GM10847 (cell line): ENCODE measurements around the gene RPL26.

Source experiments
- POLR2A ChIP-seq: IDR thresholded peaks from 2 replicates; pipeline ENCODE4 v1.6.1; 2011; ENCODE audit not compliant: insufficient read length; ENCODE audit errors: extremely low read depth

The RPL26 gene

DNA sequence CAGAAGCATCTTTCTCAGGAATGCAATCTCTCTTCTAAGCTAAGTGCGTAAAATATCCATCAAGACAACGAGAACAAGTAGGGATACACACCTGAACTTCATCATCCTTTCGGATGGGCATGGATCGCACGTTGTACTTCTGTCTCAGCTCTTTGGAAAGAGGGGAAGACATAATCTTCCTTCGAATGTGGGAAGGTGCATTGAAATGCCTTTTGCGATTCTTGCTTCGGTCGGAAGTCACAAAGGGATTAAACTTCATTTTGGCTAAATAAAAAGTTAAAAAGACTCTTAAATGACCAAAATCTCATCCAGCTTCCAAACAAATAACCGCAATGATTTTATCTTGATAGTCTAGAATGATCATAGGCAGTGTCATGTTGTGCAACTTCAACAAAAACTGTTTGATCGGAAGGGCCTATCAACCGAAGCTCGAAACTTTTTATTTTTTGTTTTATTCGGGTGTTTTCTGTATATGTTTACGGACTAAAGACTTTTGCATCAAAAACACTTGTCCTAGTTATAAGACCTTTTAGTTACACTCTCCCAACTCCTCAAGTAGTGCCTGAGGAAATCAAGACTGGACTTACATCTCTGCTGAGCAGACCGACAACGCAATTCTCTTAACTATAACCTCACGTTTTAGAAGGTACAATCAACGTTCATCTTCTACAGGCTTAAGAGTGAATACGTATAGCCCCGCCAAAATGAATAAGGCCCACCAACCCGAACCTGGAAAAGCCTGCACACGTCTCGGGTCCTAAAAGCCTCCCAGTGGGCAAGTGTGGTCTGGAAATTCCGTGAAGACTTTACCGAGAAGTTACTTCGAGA lies 727 bp downstream of the RPL26 start:
- TF ChIP-seq POLR2A: no peak

DNA sequence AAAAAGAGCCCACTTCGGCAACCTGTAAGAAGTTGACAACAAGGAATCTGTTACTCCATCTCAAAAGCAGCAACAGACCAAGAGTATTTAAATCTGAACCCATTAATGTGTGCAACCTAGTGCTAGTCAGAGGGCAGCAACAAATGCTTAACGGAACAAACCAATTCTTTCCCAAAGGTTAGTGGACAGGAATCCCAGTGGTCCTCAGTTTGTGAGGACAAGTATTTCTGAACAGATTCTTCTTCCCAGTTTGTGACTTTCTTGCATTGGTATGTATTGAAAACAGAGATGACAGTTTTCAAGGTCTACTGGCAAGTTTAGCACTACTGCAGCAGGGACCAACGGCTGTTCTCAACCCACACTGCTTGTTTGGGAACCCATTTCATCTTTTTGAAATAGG lies 2.9 kb downstream of the RPL26 start:
- no peak for TF ChIP-seq POLR2A

DNA sequence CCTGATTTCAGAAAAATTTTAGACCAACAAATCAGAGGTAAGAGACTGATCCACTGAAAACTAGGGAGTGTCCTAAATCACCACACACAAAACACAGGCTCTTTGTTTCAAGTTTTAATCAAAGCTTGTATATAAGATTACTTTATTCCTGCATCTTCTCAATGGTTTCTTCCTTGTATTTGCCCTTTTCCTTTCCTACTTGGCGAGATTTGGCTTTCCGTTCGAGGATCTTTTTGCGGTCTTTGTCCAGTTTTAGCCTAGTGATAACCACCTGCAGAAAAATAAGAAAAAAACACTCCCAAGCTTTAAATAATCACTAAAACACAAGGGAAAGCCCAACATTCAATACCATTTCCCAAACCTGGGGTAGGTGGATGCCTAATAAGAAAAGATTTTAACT lies 5.6 kb downstream of the RPL26 start:
- TF ChIP-seq POLR2A: no peak

DNA sequence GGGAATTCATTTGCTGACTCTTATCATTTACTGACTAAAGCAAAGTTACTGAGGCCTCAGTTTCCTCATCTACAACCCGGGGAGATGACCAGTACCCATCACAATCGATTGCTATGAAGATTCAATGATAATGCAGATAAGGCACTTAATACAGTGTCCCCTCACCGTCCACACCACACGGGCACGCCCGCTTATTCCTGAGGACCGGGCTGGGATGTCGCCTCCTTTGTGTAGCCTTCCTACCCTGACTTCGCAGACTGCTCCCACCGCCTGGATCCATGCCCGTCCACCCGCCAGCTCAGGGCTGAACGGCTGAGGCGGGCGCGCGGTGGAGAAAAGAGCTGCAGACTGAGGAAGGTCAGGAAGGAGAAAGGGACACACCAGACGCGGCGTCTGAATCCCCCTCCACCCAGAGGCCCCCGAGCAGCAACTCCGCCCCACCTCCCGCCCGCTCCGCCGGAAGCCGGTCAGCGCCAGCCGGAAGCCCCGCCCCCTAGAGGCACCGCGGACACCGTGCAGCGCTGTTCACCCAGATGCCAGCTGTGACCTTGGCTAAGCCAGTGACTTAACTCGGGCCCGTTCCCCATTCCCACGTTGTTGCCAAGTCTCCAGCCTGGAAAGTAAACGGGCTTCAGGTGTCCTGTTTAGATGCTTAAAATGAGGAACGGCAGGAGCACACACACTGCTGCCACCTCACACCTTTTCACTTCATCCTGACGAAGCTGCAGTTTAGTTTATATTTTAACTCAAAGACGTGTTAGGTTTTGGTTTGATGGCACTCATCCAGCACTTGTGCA lies 6.5 kb downstream of the RPL26 start, which contains the start of gene KRABD2:
Gene KRABD2 (minus strand): TSS at position 434 of the 797 bp plus-strand sequence.
- peak; percentile 57 for TF ChIP-seq POLR2A

DNA sequence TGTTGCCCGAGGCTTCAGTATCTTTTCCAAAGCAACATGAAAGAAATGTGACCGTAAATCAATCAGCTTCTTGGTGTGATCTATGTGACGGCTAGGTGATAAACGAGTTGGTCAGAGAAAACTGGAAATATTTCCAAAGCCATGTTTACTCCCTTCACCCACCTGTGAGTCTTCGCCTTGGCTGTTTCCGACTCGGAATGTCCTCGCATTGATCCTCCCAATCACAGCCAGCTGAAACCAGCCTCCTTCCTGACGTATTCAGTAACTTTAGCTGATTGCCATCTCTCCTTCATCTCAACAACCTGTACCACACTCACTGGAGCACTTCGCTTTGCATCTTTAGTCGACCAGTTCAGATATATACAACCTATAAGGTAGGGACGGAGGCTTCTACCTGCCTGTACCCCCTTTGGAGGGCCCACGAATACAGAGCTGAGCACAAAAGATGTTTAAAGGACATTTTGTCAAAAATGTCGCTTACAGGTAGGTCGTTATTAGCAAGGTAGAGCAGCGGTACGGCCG lies 7.2 kb downstream of the RPL26 start:
- TF ChIP-seq POLR2A: no peak

DNA sequence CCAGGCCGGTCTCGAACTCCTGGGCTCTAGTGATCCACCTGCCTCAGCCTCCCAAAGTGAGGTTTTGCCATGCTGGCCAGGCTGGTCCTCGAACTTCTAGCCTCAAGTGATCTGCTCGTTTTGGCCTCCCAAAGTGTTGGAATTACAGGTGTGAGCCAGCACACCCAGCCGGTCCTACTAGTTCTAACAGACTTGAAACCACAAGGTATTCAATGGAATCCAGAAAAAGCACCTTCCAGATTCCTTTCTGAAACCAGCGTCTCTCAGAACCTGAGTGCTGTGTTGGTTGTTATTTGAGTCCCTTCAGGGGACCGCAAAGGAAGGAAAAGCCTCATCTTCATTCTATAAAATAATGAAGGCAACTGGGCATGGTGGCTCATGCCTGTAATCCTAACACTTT lies 10.6 kb downstream of the RPL26 start:
- TF ChIP-seq POLR2A: no peak

DNA sequence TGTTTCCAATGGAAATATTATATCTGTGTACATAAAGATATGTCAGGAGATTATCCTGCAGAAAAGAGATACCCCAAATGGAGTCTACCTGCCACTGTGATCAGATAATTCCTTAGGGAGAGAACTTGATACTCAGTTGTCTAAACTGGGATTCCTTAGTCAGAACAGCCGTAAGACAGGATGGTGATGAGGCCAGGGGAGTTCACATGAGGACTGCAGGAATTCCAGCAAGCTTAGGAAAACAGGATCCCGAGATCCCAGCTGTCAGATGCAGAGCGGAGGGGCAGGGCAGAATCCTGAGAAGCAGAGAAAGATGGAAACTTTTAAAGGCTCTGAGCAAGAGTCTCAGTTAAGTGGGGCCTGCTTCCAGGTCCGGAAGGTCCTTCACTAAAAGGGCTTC lies 11.2 kb downstream of the RPL26 start:
- no peak for TF ChIP-seq POLR2A

DNA sequence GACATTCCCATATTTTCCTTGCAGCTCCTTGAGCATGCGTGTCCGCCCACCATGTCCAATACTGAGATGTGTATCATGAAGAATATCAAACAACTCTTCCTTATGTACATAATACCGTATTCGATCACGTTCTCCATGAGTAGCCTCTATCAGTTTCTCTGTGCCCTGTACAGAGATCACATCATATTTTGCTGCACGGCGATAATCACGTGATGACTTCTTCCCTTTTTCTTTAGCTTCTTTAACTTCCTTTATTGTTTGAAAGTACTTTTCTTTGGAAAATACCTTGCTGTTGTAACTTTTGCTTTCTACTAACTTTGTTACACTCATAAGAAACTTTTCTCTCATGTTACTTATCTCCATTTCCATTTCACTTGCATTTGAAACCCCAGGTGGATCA lies 13.0 kb downstream of the RPL26 start:
- no peak for TF ChIP-seq POLR2A

DNA sequence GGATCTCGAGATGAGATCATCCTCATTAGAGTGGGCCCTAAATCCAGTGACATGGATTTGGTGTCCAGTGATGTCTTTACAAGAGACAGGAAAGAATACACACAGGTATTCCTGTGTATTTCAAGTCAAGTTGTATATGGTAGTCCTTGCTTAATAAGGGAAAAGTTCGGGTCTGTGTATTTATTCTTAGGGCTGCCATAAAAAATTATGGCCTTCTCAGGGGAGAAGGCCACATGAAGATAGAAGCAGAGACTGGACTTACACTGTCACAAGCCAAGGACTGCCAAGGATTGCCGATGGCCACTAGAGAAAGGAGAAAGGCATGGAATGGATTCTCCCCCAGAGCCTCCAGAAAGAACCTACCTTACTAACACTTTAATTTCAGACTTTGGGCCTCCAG lies 14.8 kb downstream of the RPL26 start:
- TF ChIP-seq POLR2A: no peak

DNA sequence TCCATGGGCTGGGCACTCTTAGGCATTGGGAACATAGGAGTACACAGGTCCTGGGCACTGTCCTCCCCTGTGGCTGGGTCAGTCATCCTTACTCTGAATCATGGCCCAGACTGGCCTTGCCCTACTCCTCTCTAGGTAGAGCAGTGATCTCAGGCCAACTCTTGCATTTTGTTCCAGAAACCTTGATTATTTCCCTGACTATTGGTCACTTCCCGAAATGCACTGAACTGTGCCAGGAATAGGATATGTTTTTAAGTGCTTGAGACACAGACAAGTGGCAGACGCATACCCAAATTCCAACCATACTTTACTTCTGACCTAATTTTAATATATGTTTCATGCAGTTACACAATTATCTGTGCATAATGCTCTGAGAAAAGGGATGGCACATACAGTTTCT lies 16.8 kb downstream of the RPL26 start:
- no peak for TF ChIP-seq POLR2A

DNA sequence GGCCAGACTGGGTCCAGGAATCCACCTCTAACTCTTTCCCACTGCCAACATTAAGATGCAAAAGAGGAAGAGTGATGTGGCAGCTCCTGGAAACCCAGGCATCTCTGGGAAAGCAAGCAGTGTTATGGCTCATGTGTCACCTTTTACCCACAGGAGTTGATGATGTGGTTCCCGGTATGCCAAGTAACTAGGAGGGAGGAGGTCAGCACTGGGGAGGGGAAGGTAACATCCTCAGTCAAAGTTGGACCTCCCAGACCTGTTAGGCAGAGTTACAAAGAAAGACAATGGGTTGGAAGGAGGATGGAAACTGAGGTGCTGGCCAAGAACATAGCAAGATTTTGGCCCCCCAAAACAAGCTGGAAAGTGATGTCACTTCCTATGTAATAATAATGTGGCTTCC lies 17.9 kb downstream of the RPL26 start:
- TF ChIP-seq POLR2A: no peak

DNA sequence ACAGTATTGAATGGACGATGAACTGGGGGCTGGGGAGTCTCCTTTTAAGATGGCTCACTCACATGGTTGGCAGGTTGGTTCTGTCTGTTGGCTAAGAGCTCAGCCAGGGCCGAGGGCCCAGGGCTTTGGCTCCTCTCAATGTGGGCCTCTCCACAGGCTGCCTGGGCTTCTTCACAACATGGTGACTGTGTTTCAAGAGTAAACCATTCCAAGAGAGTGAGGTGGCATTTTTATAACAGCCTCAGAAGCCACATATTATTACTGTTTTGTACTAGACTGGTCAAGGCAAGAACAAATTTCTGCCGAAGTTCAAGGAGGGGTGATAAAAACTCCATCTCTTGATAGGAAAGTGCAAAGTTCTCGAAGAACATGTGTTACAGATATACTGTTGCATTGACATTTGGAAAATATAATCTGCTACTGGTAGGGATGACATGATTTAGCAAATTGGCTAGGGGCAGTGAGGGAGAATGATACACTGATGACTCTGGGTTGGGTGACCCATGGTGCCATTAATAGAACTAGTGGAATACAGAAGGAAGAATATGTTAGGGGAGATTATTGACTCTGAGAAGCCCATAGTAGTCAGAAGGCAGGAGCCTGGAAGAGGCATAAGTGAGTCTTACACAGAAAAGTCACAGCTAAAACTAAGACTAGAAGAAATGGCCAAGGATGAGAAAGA lies 20.2 kb downstream of the RPL26 start:
- TF ChIP-seq POLR2A: no peak

DNA sequence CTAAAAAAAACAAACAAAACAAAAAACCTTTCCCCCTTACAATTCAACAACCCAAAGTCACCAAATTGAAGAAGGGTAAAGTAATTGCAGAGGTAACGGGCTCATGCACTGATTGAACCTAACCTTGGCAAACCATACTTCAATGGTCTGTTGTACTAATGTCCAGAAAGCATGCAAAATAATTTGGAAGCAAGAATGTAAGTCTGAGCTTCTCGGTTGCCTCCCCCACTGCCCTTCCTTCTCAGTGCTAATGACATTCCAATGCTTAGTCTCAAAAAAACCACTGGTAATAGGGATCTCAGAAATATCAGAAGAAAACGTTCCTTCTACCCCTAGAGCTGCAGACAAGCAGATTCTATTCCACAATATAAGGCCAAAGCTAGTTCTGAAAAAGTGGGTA lies 22.2 kb downstream of the RPL26 start:
- no peak for TF ChIP-seq POLR2A

DNA sequence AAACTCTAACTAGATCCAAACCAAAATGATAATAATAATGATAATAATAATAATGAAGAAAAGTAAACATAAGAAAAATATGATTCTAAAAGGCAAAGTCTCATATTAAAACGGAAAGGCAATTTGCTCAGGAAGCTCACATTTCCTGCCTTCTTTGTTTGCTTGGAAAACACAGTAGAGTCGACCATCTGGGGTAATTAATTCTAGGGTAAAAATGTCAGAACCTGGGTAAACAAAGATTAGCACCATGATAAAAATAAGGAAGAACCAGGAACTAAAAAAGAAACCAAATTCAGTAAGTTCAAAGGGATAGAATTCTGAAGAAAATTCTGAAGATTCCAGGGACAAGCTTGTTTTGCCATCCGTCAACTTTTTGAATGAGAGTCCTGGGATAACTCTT lies 22.7 kb downstream of the RPL26 start:
- TF ChIP-seq POLR2A: no peak

DNA sequence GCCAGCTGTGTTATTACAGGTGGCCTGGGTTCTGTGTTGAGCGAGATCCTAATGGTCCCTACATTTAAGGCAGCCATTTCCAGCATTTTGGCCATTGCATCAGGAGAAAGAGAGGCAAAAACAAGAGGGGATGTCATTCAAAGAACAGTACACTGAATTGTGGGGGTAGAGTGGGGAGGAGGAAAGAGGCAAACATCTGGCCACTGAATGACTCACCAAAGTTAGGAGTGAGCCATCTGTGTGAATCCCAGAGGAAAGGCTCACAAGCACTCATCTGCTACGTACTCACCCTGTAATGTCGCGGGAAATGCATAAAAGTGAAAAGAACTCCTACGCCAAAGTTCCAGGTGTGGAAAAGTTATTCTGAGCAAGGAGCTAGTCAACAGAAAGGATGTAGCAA lies 23.2 kb downstream of the RPL26 start:
- no peak for TF ChIP-seq POLR2A

DNA sequence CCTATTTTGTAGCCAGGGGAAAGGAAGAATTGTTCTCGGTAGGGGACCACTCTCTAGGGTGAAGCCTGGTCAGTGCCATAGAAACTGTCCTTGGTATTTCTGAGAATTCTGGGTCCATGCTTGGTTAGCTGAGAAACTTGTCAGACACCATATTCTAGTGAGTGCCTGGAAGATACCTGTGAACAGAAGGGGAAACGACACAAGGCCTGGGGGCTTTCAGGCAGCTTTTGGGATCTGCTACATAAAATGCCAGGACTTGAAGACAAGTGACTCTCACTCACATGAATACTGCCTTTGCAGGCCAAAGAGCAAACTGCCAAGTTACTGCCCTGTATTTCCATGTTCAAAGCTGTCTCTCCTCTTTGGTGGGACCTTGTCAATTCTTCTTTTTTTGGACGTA lies 25.1 kb downstream of the RPL26 start:
- no peak for TF ChIP-seq POLR2A

DNA sequence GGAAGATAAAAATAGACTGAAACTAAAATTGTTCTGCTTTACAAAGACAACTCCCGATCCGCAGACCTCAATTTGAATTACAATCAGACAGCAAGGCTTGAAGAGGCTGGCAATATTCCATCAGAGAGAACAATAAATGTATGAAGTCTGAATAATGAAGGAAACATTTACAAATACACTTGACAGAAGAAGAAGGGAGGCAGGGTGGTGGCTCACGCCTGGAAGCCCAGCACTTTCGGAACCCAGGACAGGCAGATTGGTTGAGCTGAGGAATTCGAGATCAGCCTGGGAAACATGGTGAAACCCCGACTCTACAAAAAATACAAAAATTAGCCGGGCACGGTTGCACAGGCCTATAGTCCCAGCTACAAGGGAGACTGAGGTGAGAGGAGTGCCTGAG lies 28.8 kb downstream of the RPL26 start:
- TF ChIP-seq POLR2A: no peak
